GM19463 (cell line): Measurements from ENCODE around the gene PLCG1.
A peak's percentile ranks its signal among the peaks of the same experiment; 100 is the strongest.
"Not testable (repeated sequence)": the region's sequence is repeated elsewhere in the genome, so short reads cannot be mapped to it uniquely, and the experiment has no call there.

Source experiments
- ATAC-seq: cut with Tn5 transposase; IDR thresholded peaks from one replicate; pipeline ENCODE4 v1.9.1; 2021; ENCODE audit warnings: mild to moderate bottlenecking, moderate library complexity; ENCODE audit not compliant: unreplicated experiment

PLCG1 gene

DNA sequence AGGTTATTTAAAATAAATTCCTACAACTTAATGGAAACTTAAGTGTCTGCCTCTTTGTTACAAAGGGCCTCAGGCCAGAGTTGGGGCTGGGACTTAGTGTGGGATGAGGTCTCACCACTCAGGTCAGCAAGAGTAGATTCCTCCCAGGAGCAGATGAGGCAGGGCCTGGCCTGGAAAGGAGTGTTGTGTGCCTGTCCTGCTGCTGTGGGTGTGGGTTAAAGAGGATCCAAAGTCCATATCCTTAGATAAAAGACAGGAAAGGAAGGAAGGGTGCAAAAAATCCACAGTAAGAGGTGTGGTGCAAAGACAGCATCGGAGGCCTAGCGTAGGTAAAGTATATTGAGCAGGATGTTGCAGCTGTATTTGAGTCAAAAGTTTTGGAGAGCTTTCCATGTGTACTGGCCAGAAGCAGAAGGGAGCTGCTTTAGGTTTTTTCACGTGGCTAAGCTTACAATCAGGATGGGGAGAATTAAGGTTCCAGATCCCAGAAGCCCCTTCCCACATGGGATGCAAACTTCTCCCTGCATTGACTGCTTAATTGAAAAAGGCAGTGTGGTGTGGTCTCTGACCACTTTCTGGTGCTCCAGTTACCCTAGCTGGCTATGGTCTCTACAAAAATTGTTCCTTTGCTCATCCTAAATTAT, 12.8 kb upstream of the PLCG1 start:
- ATAC-seq: no peak

DNA sequence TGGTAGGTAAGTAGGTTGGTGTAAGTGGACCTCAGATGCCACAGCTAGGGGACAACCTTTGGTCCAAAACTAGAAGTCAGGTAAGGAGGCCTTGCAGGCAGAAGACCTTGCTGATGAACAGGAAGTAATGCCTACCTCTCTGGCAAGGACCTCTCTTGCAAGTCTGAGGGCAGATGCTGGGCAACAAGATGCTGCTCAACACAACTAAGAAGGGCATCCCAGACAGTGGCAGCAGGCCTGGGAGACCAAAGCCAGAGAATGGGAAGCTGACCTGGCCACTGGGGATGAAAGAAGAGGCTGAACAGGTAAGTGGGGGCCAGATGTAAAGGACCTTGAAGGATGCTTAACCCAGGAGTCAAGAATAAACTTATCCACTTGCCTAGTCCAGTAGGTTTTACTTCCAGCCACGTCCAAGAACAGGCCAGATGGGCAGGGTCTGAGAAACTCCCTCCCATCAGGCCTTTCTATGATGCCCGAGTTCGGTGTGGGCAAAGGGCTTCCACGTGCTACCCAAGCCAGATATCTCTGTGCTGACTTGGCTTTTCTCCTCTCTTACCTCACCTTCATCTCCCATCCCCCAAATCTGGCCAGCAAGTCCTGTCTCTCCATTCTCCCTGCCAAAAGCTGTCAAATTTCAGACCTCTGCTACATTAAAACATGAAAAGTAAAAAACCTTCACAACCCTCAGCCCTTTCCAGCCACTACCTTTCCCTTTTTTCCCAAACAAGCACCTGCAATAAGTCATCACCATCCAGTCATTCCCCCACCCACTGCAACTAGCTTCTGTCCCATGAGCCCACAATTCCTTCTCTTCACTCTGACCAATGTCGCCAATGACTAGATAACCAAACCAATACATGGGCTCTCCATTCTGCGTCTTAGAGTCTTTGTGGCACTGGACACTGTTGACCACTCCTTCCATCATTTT, 11.5 kb upstream of the PLCG1 start:
- no peak for ATAC-seq

DNA sequence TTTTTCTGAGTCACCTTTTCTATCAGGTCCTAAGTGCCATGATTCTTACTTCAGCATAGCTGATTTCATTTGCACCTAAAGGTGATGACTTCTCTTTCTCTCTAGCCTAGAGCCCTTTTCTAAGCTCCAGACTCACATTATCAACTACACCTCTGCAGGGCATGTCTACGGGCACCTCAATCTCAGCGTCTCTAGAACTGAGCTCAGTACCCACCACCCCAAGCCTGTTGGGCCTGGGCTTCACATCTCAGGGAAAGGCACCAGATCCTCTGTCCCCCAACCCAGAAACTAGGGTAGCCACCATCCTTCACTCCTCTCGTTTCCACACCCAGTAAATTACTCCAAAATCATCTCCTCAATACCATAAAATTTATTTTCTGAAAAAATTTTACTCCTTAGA, 10.6 kb upstream of the PLCG1 start:
- ATAC-seq: no peak

DNA sequence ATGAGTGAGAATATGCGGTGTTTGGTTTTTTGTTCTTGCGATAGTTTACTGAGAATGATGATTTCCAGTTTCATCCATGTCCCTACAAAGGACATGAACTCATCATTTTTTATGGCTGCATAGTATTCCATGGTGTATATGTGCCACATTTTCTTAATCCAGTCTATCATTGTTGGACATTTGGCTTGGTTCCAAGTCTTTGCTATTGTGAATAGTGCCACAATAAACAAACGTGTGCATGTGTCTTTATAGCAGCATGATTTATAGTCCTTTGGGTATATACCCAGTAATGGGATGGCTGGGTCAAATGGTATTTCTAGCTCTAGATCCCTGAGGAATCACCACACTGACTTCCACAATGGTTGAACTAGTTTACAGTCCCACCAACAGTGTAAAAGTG, 9.0 kb upstream of the PLCG1 start:
- ATAC-seq: not testable (repeated sequence)

DNA sequence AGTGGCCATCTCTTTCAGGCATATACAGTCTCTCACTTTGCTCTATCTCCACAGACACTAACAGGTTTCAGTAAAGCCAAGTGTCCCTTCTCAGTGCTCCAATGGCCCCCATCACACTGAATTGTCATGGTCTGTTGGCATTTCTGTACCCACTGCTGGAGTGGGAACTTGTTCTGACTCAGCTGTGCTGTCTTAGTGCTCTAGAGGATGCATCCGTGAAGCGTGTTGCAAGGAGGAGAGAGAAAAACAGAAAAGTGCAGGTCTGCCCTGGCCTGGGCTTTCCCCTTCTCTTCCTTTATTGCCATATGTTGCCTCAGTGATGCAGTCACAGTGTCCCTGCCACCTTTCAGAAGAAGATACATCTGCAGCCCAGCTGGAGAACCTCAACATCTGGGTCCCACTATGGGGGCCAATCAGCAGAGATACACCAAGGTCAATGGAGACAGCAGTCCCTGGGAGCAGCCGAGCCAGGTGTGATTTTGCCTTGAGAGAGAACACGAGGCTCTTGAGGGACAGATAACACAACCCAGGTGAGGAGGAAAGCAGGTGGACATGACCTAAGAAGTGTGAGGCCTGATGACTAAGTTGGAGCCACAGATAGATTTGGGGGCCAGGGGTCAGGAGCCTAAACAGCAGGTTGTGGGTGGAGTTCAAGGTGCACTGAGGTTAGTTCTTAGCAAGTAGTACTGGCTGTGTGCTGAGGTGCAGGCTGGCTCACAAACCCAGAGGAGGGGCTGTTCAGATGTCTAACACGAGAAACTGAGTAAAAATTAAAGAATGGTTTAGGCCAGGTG, 5.6 kb upstream of the PLCG1 start:
- ATAC-seq: peak; percentile 28

DNA sequence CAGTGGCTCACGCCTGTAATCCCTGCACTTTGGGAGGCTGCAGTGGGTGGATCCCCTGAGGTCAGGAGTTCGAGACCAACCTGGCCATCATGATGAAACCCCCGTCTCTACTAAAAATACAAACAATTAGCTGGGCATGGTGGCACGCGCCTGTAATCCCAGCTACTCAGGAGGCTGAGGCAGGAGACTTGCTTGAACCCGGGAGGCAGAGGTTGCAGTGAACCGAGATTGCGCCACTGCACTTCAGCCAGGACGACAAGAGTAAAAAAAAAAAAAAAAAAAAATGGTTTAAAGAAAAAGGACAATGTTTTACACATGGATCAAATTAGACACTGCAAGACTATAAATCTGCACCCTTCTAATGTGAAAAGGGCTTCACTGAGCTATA, 5.0 kb upstream of the PLCG1 start:
- not testable (repeated sequence) for ATAC-seq

DNA sequence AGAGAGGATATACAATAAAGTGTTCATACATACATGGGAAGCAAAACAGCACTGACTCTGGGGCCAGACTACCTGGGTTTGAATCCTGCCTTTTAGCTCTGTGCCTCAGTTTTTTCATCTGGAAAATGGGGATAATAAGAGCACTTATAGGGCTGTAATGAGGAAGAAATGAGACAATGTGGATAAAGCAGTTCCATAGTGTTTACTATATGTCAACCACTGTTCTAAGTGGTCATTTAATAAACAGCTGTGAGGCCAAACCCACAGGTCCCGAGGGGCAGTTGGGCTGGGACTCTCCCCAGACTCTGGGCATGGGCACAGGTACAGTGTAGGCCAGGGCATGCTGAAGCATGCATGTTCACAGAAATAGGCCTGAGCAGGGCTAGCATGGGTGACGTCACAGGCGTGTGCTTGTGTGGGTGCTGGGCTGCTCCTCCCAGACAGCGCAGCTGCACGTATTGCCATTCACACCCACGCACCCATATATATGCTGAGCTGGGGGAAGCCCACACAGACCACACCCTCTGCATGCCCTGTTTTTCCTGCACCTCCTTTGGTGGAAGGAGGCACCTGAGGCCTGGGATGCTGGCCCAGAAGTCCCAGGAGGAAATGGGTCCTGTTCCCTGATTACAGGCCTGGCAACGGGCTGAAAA, 3.5 kb upstream of the PLCG1 start:
- ATAC-seq: peak; percentile 61

DNA sequence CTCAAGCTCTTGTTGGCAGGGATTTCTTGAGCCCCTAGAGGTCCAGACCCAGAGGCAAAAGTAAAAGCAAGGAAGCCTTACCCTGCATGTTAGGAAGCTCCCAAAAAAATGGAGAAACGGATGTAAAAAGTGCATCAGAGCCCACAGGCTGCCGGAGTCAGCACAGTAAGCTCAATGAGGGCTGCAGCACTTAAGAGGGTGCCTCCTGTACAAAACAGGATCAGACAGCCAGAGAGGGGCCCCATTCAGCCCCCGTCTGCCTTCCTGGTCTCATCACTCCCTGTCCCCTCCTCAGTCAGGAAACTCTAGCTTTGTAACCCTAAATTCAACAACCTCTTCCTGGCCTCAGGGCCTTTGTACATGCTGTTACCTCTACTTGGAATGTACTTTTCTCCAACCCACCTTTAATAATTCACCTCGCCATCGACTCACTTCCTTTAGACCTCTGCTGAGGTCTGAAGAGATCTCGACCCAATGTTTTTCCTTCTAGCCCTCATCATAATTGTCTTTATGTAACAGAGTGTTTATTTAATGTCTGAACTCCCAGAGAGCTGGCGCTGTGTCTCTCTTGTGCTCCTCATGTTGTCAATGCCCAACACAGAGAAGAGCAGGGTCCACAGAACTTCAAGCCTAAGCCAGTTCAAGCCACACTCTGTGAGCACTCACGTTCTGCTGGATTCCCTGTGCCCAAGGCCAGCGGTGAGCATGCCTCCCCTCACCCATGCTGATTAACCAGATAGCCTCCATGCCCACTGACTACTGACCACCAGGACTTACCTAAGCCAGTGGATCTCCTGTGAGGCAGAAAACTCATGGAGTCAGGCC, 2.8 kb upstream of the PLCG1 start:
- ATAC-seq: no peak

DNA sequence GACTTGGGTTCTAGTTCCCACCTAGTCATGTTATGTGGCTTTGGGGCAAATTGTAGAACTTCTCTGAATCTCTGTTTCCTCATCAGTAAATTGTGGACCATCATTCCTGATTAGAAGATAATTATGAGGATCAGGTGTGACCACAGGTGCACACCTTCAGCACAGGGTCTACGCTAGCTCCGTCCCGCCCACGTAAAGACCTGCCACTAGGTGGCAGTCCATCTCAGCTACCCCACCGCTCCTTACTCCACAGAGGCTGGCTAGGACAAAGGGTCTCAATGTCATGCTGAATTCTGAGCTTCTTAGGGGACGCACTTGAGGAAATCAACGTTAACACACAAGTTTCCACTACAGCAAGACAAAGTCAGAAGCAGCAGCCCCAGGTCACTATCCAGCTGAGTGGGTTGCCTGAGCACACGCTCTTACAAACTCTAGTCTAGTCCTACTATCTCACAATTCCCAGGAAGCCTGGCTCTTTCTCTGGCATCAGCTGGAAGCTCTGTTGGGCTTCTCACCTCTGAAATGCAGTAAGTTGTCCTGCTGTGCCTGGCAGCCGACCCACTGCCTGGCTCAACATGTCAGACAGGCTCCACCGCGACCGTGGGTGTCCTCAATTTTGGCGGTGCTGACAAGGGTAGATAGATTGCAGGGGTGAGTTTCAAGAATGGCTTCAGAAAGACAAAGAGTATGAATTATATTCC, 2.0 kb upstream of the PLCG1 start:
- ATAC-seq: no peak

GRCh38 chr20:41135888-41136679, 1.3 kb upstream of the PLCG1 start:
- no peak for ATAC-seq

GRCh38 chr20:41137614-41138474, 501 bp downstream of the PLCG1 start:
- ATAC-seq: peak; percentile 4

DNA sequence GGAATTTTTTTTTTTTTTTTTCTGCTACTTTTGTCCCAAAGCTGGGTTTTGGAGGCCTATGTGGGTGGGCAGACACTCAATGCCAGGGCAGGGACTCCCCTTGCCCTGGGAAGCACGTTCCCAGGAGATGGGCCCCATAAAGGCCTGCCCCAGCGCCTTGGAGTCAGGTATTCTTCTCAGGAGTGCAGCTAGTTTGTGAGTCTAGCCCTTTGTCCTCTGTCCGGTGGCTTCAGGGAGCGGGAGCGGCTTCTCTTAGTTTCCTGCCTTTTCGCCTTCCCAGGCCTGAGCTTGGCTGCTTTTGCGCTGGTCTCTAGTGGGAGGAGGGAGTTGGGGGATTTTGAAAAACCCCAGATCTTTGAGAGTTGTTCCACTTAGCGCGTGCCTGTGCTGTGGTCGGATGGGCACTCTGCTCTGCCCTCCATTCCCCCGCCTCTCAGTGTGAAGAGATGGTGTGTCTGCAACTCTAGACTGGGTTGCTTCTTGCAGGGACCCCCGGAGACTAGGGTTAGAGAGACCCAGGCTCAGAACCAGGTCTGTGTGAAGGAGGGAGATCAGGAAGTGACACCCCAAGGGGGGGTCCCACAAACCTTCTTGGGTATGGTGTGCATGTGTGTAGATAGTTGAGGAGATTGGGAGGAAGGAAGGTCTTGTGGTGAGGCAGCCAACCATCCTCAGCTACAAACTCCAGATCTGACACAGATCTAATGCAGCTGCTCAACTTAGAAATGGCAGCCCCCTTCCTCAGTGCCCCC, 1.3 kb downstream of the PLCG1 start:
- no peak for ATAC-seq

GRCh38 chr20:41139227-41140093, 2.1 kb downstream of the PLCG1 start:
- ATAC-seq: no peak

DNA sequence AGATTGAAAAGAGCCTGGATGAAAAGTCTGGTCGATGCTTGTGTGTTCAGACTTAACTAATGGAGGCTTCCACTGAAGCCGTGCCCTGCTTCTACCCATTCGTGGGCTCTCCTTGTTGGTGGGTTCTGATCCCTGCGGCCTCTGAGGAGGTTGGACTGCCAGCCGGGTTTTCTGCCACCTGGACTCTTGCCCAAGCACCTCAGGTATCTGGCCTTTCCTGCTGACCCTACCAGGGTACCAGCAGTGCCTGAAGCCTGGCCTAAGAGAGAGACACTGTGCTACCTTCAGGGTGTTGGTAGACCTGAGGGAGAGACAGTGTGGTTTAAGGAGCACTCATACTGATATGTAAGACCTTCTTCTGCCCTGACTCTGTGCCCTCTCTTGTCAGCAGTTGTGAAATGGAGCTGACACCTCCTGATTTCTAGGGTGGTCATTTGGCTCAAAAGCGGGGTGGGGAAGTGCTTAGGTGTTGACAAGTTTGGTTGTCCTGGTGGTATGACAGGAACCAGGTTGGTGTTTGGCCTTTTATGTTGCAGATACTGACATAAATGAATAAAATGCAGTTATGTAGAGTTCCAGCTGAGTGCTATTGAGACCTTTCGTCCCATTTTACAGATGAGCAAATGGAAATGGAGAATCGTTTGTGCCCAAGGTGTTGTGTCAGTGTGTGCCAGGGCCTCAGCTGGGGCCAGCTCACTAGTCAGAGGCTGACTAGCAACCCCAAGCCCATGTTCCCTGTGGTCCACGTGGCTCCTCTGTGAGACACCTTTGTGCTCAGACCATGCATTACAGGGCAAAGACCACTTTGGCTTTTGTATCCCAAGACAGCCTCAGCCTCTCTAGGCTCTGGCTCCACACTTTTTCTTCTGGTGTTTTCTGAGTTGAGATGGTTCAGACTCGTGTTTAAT, 3.1 kb downstream of the PLCG1 start:
- ATAC-seq: no peak

GRCh38 chr20:41141153-41141815, 3.9 kb downstream of the PLCG1 start:
- no peak for ATAC-seq
